WI38 (cell line): ENCODE data around the gene STEAP4.

Experiments
- H3K4me3 ChIP-seq: 2 replicates; pipeline ENCODE4 v1.5.1; 2011; ENCODE audit warnings: low read depth, mild to moderate bottlenecking, control low read depth, low read length
- CTCF ChIP-seq: IDR thresholded peaks from 2 replicates; pipeline ENCODE4 v1.5.1; 2012; ENCODE audit warnings: low read depth, mild to moderate bottlenecking, control low read depth, low read length

STEAP4 gene

GRCh38 chr7:88314061-88314491 lies 7.4 kb upstream of the STEAP4 start:
- TF ChIP-seq CTCF = no peak
- no peak overlapping the region for H3K4me3 ChIP-seq

GRCh38 chr7:88312061-88312663 lies 5.5 kb upstream of the STEAP4 start:
- TF ChIP-seq CTCF = no peak
- no peak overlapping the region for H3K4me3 ChIP-seq

GRCh38 chr7:88311675-88312036 lies 5.0 kb upstream of the STEAP4 start:
- no peak for TF ChIP-seq CTCF
- H3K4me3 ChIP-seq = no peak overlapping the region

- no peak for TF ChIP-seq CTCF
- no peak overlapping the region for H3K4me3 ChIP-seq
Observed at GRCh38 chr7:88310956-88311674, 4.4 kb upstream of the STEAP4 start.

GRCh38 chr7:88309819-88310218 lies 3.1 kb upstream of the STEAP4 start:
- no peak for TF ChIP-seq CTCF
- H3K4me3 ChIP-seq = no peak overlapping the region

- TF ChIP-seq CTCF = no peak
- H3K4me3 ChIP-seq = no peak overlapping the region
Observed at GRCh38 chr7:88307823-88308222, 1.1 kb upstream of the STEAP4 start.

- TF ChIP-seq CTCF = no peak
Observed at GRCh38 chr7:88307412-88307811, 718 bp upstream of the STEAP4 start.

More at GRCh38 chr7:88307412-88307811, 718 bp upstream of the STEAP4 start:
- H3K4me3 ChIP-seq = no peak overlapping the region
